Upper lobe of left lung (tissue), 6 donors: ENCODE data around the gene HYAL1. TPM values are rescaled to one million over a fixed set of nuclear protein-coding genes. Genes with fewer than 3 reads are reported as not detected.

Source experiments
- ATAC-seq, 2 donors: fragments of 200-7000 bp; cut with Tn5 transposase; one replicate each; pipeline ENCODE4 v1.9.1; 2022; ENCODE audit warnings: mild to moderate bottlenecking in 2 of 2, moderate library complexity in 2 of 2; ENCODE audit not compliant: low FRiP score in 2 of 2
- DNase-seq, 2 donors: peaks; one replicate each; pipeline ENCODE4 v3.0.0-alpha.2; 2019 to 2020
- H3K27ac ChIP-seq, 4 donors: fragments of 200-600 bp; sonication (generic); one replicate each; pipeline ENCODE4 v1.5.1; 2016 to 2019
- H3K27me3 ChIP-seq, 4 donors: fragments of 200-600 bp; sonication (generic); one replicate each; pipeline ENCODE4 v1.5.1; 2017 to 2019
- H3K36me3 ChIP-seq, 4 donors: fragments of 200-600 bp; sonication (generic); one replicate each; pipeline ENCODE4 v1.5.1; 2016 to 2019
- H3K4me1 ChIP-seq, 4 donors: fragments of 200-600 bp; sonication (generic); one replicate each; pipeline ENCODE4 v1.5.1; 2018 to 2019
- H3K4me3 ChIP-seq, 4 donors: fragments of 200-600 bp; sonication (generic); one replicate each; pipeline ENCODE4 v1.5.1; 2017 to 2019; ENCODE audit warnings: mild to moderate bottlenecking in 2 of 4, moderate library complexity in 1 of 4
- H3K9me3 ChIP-seq, 4 donors: fragments of 200-600 bp; sonication (generic); one replicate each; pipeline ENCODE4 v1.5.1; 2018 to 2019
- EP300 ChIP-seq, 4 donors: sonication (generic); formaldehyde crosslinking; IDR thresholded peaks; one replicate each; pipeline ENCODE4 v1.5.1; 2017; ENCODE audit warnings: antibody characterized with exemption in 4 of 4, control low read depth in 2 of 4
- POLR2A ChIP-seq, 4 donors: fragments of 450-650 bp; IDR thresholded peaks; one replicate each; pipeline ENCODE4 v1.5.1; 2016 to 2017; ENCODE audit warnings: antibody characterized with exemption in 4 of 4, mild to moderate bottlenecking in 2 of 4
- POLR2AphosphoS5 ChIP-seq, 2 donors: sonication (generic); formaldehyde crosslinking; IDR thresholded peaks; one replicate each; pipeline ENCODE4 v1.5.1; 2017; ENCODE audit warnings: antibody characterized with exemption in 2 of 2
- WGBS, 2 donors: methylation state at CpG; one replicate each; pipeline ENCODE4 v1.1.5; 2017 to 2018; 5-methylcytosine and 5-hydroxymethylcytosine counted together
- total RNA-seq, 6 donors: library from RNA; depleted of rRNA in 4 of 6; stranded (reverse); fragments of >200 nt in 4 of 6; gene quantifications; one replicate each; pipeline versions ENCODE4 v1.1.0 to v1.2.1, GENCODE V29; 2016 to 2021
- TF ChIP-seq, protein P1 (sequence below), 6 experiments: fragments of 450-650 bp in 4 of 6; fragments of 200-600 bp in 2 of 6; sonication (generic) in 2 of 6; IDR thresholded peaks; one replicate each; pipeline ENCODE4 v1.5.1; 2016 to 2019; ENCODE audit warnings: antibody characterized with exemption in 6 of 6
- donor health status: DM: no; HTN: no; CAD: no; lungs with moderate emphysema.
- donor health status: DM: no; HTN: yes; CAD: no; lungs with severe emphysema.

HYAL1 gene
- total RNA-seq, 6 donors from 2014 or later = 22.0 to 99.1 (median 63.0) TPM

DNA sequence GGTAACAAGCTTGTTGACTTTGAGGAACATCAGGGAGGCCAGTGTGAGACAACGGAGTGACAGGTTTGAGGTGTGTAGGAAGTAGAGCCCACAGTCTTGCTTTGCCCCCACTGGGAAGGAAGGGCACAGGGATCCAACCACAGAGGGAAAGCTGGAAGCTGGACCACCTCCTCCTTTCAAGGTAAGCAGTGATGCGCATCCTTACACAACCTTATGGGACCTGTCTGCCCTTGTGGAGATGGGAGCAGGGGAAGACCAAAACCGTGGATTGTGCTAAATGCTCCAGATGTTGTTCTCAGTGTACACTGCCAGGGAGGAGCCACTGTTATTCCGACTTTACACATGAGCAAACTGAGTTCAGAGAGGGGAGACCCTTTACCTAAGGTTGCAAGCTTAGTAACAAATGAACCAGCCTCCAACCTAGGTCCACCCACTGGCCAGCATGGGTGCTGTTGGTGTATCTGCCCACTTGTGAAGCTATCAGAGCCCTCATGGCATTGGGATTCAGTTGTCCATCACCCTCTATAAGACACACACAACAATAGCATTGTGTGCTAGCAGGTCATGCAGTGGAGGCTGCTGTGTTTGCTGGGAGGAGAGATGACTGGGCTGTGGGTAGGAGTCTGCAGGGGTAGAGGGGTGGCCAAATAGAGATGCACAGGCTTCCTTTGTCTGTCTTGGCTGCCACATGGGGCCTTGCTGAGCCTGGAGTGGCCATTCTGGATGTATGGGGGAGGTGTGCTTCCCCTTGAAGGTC, 25.1 kb downstream of the HYAL1 start:
- Histone ChIP-seq H3K27me3 (peaks cover 0 to 13% (median 5%) of the 10 kb centered on the region in 4 donors), H3K9me3 (no peaks in the 10 kb centered on the region), H3K4me3 (no peak overlapping the region), H3K4me1 (peaks cover 14 to 25% (median 15%) of the 10 kb centered on the region in 4 donors), H3K27ac (no peak overlapping the region), H3K36me3 (peaks cover 0 to 28% (median 8%) of the 10 kb centered on the region in 4 donors)
- TF ChIP-seq EP300 (IDR thresholded peaks at IDR 0.05) (no peak), POLR2A (IDR thresholded peaks at IDR 0.05) (no peak), POLR2AphosphoS5 (IDR thresholded peaks at IDR 0.05) (no peak)
- TF ChIP-seq, protein P1, sequence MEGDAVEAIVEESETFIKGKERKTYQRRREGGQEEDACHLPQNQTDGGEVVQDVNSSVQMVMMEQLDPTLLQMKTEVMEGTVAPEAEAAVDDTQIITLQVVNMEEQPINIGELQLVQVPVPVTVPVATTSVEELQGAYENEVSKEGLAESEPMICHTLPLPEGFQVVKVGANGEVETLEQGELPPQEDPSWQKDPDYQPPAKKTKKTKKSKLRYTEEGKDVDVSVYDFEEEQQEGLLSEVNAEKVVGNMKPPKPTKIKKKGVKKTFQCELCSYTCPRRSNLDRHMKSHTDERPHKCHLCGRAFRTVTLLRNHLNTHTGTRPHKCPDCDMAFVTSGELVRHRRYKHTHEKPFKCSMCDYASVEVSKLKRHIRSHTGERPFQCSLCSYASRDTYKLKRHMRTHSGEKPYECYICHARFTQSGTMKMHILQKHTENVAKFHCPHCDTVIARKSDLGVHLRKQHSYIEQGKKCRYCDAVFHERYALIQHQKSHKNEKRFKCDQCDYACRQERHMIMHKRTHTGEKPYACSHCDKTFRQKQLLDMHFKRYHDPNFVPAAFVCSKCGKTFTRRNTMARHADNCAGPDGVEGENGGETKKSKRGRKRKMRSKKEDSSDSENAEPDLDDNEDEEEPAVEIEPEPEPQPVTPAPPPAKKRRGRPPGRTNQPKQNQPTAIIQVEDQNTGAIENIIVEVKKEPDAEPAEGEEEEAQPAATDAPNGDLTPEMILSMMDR (IDR thresholded peaks at IDR 0.05) = no peak
- no peak for ATAC-seq
- 85 to 90% methylated on average over 4 of the region's 4 CpGs for WGBS, 2 donors
- DNase-seq = no peak

DNA sequence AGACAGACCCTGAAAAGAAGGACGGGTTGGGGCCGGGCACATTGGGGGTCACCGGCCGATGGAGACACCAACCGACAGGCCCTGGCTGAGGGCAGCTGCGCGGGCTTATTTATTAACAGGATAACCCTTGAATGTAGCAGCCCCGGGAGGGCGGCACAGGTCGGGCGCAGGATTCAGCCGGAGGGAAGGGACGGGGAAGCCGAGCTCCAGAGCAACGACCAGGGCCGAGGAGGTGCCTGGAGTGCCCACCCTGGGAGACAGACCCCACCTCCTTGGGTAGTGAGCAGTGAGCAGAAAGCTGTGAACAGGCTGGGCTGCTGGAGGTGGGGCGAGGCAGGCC, 26.6 kb downstream of the HYAL1 start:
- WGBS, 2 donors = 87% methylated on average over 16 to 17 of the region's 17 CpGs
- Histone ChIP-seq H3K27ac (no peak overlapping the region), H3K36me3 (peaks cover 0 to 28% (median 8%) of the 10 kb centered on the region in 4 donors)

DNA sequence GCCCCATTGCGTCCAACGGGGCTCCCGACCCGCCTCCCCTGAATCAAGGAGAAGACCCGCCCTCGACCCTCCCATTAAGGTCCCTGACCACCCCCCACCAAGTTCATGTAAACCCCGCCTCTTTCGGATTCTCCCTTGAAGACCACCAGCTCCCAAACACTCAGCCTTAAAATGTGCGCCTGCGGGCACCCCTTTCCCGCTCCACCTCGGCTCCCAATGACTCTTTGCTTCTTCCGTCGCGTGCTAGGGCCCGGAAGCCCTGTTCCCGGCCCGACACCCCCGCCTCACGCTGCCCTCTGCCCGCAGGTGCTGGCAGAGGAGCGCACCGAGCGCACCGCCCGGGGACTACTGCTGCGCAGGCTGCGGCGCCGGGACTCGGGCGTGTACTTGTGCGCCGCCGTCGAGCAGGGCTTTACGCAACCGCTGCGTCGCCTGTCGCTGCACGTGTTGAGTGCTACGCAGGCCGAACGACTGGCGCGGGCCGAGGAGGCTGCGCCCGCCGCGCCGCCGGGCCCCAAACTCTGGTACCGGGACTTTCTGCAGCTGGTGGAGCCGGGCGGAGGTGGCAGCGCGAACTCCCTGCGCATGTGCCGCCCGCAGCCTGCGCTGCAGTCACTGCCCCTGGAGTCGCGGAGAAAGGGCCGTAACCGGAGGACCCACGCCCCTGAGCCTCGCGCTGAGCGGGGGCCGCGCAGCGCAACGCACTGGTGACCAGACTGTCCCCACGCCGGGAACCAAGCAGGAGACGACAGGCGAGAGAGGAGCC, 27.2 kb downstream of the HYAL1 start:
- Histone ChIP-seq H3K27me3 (peaks cover 0 to 13% (median 5%) of the 10 kb centered on the region in 4 donors), H3K36me3 (peaks cover 0 to 28% (median 8%) of the 10 kb centered on the region in 4 donors), H3K4me1 (peaks cover 21 to 43% (median 28%) of the 10 kb centered on the region in 4 donors), H3K27ac (no peak overlapping the region), H3K9me3 (no peaks in the 10 kb centered on the region), H3K4me3 (no peak overlapping the region)
- DNase-seq (peak in 1 of 2 donors; percentile 87), ATAC-seq (no peak)
- WGBS, 2 donors = 71 to 77% methylated on average over 34 to 73 of the region's 79 CpGs
- no peak for TF ChIP-seq POLR2A (IDR thresholded peaks at IDR 0.05)
- TF ChIP-seq, protein P1 (IDR thresholded peaks at IDR 0.05) = no peak
- TF ChIP-seq EP300 (IDR thresholded peaks at IDR 0.05) = no peak
- TF ChIP-seq POLR2AphosphoS5 (IDR thresholded peaks at IDR 0.05) = no peak

More for the DNA sequence above, 26.6 kb downstream of the HYAL1 start:
- Histone ChIP-seq H3K4me3 (no peak overlapping the region), H3K4me1 (peaks cover 18 to 38% (median 25%) of the 10 kb centered on the region in 4 donors), H3K27me3 (peaks cover 0 to 13% (median 5%) of the 10 kb centered on the region in 4 donors), H3K9me3 (no peaks in the 10 kb centered on the region)
- ATAC-seq = no peak
- TF ChIP-seq EP300 (IDR thresholded peaks at IDR 0.05) (no peak), POLR2AphosphoS5 (IDR thresholded peaks at IDR 0.05) (no peak), POLR2A (IDR thresholded peaks at IDR 0.05) (no peak)
- TF ChIP-seq, protein P1 (IDR thresholded peaks at IDR 0.05) = no peak
- no peak for DNase-seq

DNA sequence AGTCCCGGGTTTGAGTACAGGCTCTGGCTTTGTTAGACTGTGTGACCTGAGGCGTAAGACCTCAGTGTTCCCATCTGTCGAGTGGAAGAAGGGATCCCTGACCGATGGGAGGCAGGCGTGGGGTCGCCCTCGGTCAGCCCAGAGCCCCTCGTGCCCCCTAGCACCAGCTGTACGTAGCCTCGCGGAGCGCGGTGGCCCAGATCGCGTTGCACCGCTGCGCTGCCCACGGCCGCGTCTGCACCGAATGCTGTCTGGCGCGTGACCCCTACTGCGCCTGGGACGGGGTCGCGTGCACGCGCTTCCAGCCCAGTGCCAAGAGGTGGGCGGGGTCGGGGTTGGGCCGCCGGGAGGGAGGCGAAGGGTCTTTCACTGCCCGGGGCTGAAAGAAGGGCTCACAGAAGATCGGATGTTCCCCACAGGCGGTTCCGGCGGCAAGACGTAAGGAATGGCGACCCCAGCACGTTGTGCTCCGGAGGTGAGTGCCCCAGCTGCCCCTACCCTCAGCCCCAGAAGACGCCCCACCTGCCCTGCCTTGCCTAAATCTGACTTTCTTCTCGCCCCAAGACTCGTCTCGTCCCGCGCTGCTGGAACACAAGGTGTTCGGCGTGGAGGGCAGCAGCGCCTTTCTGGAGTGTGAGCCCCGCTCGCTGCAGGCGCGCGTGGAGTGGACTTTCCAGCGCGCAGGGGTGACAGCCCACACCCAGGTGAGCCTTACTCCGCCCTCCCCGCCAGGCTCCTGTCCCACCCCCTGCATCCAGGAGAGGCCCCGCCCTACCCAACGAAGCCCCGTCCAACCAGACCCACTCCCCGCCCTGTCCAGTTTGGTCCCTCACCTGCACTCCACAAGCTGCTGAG, 28.0 kb downstream of the HYAL1 start:
- ATAC-seq (no peak), DNase-seq (peak in 1 of 2 donors; percentile 87)
- no peak overlapping the region for H3K4me3 ChIP-seq
- TF ChIP-seq POLR2A (IDR thresholded peaks at IDR 0.05) = no peak
- no peak for TF ChIP-seq POLR2AphosphoS5 (IDR thresholded peaks at IDR 0.05)
- TF ChIP-seq EP300 (IDR thresholded peaks at IDR 0.05) = no peak
- TF ChIP-seq, protein P1 (IDR thresholded peaks at IDR 0.05) = no peak
- H3K27me3 ChIP-seq = peaks cover 0 to 13% (median 5%) of the 10 kb centered on the region in 4 donors
- 77 to 91% methylated on average over 15 to 65 of the region's 65 CpGs for WGBS, 2 donors
- peaks cover 22 to 47% (median 31%) of the 10 kb centered on the region in 4 donors for H3K4me1 ChIP-seq
- H3K9me3 ChIP-seq = no peaks in the 10 kb centered on the region
- H3K36me3 ChIP-seq = peaks cover 0 to 28% (median 8%) of the 10 kb centered on the region in 4 donors
- H3K27ac ChIP-seq = no peak overlapping the region
